Activated CD8-positive, alpha-beta memory T cell treated with anti-CD3 and anti-CD28 coated beads for 24 hours (primary cell): Measurements from ENCODE around the gene PPY.
"Not testable (repeated sequence)": the region's sequence is repeated elsewhere in the genome, so short reads cannot be mapped to it uniquely, and the experiment has no call there.

Experiments
- DNase-seq: peaks from one replicate; pipeline ENCODE4 v3.0.0-alpha.2; 2020

PPY gene

DNA sequence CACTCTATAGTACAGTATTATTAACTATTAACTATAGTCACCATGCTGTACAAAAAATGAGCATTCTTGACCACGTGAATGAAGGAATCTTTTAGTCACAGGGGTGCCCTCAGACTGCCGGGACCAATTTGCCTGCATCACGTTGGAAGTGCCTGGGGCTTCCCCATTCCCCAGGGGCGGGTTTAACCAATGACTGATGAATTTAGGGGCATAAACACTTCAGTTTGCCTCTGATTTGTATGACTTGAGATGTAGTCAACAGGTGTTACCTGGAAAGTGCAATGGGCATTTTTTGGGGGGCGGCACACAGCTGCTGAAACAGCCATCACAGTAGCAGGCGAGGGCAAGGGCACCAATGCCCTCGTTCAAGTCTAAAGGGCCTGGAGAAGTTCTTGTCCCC lies 20.2 kb upstream of the PPY start:
- DNase-seq = no peak

- no peak for DNase-seq
Observed at GRCh38 chr17:43961954-43962353, 19.7 kb upstream of the PPY start.

DNA sequence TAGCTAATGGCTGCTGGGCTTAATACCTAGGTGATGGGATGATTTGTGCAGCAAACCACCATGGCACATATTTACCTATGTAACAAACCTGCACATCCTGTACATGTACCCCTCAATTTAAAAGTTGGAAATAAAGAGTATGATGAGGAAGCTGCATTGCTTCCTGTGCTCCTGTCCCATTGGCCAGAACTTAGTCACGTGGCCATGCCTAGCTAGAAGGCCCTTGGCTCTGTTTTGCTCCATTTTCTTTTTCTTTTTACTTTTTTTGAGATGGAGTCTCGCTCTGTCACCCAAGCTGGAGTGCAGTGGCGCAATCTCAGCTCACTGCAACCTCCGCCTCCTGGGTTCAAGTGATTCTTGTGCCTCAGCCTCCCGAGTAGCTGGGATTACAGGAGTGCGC lies 19.0 kb upstream of the PPY start:
- not testable (repeated sequence) for DNase-seq

DNA sequence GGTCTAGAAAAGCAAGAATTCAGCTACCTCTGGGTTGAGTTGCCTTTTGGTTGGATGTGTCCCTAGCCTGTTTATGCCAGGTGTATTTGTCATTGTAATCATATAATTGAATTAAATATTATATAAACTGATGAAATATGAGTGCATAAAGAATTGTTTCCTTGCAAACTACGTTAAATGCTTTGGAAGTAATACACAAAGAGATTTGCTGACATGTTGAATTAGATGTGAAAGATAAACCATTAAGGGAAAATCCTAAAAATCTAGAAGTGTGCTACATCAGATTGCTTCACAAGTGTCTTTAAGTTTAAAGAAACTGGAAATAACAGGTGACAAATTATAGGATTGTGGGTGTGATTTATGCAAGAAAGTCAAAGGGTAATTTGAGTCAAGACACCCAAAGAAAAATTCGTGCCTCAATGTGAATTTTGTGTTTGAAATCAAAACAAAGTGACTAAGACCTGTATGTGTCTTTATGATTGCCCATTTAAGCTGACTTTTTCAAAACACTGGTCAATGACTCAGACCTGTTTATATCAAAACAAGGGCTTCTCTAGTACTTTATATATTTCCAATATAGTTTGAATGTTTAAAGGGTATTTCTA lies 16.6 kb upstream of the PPY start:
- no peak for DNase-seq

- DNase-seq = no peak
Observed at GRCh38 chr17:43956222-43956621, 13.9 kb upstream of the PPY start.

DNA sequence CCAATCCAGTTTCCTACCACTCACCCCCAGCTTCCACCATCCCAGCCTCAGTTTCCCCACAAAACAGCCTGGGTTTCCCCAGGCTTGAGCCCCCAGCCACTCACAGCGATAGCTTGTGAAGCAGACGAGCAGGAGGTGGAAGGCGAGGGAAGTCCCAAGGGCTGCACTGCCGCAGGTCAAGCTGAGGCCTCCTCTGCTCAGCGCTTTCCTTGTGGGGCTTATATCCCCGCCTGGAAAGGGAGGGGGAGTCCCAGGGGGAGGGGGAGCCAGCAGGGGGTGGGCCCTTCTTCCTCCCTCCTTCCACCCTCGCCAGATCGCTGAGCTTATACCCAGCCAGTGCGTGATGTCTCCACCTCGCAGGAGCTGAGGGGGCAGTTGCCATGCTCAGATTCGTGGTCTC lies 11.5 kb upstream of the PPY start, which contains the start of gene PYY:
TSS of gene PYY (minus strand) at position 195 of the 400 bp plus-strand sequence. CDS start 457 bp downstream, outside the sequence.
- DNase-seq = no peak

- no peak for DNase-seq
Observed at GRCh38 chr17:43952724-43953666, 10.7 kb upstream of the PPY start.

GRCh38 chr17:43952351-43952723 lies 10.1 kb upstream of the PPY start:
- DNase-seq = no peak

- DNase-seq = no peak
Observed at GRCh38 chr17:43951750-43952149, 9.5 kb upstream of the PPY start.

DNA sequence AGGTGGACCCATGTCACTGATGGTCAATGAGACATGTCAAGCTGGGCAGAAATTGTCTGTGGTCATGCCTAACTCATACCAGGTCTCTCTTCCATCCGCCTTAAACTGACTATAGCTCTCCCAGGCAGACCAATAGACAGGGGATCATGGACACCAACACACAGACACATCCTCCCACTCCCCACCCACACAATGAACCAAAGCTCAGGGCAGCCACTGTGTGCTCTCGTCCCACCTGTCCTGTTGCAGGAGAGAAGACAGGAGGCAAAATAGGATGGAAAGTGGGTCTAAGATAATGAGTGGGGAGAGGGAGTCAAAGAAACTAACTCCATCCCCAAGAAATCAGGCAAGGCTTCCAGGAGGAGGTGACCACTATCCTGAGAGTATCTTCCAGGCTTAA lies 8.3 kb upstream of the PPY start:
- no peak for DNase-seq

- no peak for DNase-seq
Observed at GRCh38 chr17:43949781-43950180, 7.5 kb upstream of the PPY start.

DNA sequence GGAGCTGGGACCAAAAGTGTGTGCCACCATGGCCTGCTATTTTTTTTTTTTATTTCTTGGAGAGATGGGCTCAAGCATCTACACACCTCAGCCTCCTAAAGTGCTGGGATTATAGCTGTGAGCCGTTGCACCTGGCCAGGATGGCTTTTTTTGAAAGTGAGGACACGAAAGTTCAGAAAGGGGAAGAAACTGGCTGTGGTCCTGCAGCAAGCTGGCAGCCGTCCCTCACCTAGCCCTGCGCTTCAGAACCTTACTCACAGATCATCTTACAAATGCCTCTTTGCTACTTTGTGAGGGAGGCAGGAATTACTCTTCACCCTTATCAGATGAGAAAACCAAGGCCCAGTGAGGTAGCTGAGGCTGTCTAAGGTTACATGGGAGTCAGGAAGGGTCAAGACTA lies 4.5 kb upstream of the PPY start:
- no peak for DNase-seq

GRCh38 chr17:43945074-43945829 lies 3.0 kb upstream of the PPY start:
- DNase-seq = no peak

GRCh38 chr17:43940630-43941029 lies 1.6 kb downstream of the PPY start:
- no peak for DNase-seq

DNA sequence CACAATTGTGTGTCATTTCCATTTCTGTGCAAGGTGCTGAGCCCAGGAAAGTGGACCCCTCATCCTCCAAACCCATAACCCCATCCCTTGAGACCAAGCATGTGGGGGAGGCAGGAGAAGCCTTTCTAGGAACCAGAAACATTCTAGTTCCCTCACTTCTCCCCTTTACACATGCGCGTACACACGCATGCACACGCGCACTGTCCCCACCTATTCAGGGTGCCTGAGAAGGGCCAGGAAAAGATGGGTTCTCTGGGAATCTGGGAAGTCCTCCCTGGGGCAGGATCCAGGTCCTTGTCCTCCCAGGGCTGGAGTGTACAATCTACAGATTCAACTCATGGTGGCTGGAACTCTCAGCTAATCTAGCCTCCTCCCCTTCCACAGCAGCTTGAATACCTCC lies 2.4 kb downstream of the PPY start:
- DNase-seq = no peak

DNA sequence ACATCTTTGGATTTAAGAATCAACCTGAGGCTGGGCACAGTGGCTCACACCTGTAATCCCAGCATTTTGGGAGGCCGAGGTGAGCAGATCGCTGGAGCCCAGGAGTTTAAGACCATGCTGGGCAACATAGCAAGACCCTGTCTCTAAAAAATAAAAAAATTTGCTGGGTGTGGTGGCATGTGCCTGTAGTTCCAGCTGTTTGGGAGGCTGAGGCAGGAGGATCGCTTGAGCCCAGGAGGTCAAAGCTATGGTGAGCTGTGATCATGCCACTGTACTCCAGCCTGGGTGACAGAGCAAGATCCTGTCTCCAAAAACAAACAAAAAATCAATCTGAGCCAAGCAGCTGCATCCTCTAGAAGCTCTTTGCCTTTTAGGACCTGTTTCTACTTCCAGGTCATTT lies 2.8 kb downstream of the PPY start:
- not testable (repeated sequence) for DNase-seq

DNA sequence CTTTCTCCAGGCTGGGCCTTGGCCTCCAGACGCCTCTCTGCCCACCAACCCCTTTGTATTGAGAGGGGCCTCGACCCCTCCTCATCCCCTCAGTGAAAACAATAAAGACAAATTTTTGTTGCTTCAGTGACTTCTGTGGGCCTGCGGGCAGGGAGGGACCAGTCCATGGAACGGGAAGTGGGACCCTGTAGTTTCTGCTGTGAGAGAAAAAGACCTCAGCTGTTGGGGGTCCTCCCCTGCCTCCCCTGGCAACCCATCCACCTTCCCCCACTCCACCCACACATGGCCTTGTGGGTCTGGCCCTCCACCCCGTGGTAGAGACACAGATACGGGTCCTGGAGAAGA lies 3.5 kb downstream of the PPY start:
- DNase-seq = no peak

GRCh38 chr17:43936434-43936833 lies 5.8 kb downstream of the PPY start:
- DNase-seq = no peak

GRCh38 chr17:43935926-43936261 lies 6.4 kb downstream of the PPY start:
- DNase-seq = no peak

DNA sequence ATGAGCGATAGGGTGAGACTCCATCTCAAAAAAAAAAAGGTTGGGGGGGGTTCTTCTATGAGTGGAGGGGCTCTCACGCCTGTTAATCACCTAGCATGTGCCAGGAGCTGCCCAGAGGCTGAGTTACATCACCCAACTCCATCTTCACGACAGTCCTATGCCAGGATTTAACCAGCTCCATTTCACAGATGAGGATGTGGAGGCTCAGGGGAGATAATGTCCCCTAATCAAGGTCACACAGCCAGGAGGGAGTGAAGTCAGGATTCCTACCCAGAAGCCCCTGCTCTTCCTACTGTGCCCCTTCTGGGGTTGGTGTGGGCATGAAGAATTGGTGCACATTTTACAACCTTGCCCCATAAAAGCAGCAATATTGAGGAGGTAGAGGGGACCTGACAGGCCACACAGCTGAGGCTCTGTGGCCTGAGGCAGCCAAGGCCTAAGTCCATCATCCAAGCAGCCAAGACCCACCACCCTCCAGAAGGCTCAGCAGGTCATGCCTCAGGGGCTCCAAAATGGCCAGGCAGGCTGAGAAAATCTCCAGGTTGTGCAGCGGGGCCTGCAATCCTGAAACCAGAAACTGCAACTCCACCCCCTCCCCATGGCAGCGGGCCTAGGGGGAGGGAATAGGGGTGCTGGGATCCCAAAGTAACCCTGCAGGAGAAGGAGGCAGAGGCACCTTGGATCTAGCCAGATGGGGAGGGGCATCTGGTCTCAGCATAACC lies 6.9 kb downstream of the PPY start:
- DNase-seq = no peak

GRCh38 chr17:43932923-43933322 lies 9.4 kb downstream of the PPY start:
- DNase-seq = no peak

DNA sequence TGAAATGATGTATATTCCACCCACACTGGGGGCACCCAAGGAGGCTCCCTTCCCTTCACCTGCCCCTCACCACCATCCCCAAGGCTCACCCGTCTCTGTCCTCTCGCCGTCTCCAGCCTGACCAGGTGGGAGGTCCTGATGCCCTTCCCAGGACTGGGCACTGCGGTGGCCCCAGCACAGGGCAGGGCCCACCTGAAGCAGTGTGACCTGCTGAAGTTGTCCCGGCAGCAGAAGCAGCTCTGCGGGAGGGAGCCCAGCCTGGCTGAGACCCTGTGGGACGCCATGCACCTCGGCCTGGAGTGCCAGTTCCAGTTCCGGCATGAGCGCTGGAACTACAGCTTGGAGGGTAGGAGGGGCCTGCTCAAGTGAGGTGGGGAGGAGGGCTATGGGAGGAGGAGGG lies 9.9 kb downstream of the PPY start:
- no peak for DNase-seq

DNA sequence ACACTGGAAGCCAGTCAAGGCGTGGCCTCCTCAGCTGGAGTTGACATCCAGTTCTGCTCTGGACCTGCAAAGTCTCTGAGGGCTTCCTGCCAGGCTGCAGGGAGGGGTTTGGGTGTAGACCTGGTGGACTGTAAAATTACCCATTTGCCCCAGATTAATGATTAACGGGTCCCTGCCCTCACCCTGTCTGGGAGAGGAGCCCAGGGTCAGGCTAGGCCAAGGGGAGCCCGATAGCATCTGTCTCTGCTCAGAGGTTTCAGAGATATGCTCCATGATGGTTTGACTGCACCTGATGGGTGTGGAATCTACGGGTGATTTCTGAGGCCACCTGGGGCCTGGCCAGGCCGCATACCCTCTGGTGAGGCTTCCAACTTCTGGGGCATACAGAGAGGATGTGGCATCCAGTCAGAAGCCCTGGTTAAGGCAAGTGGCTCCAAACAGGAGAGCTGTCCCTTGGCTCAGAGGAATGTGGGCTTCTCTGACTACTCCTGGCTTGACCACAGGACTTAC lies 11.2 kb downstream of the PPY start:
- no peak for DNase-seq
